ENCODE data around the gene OXCT1. TPM values are rescaled to one million over a fixed set of nuclear protein-coding genes. Genes with fewer than 3 reads are reported as not detected.

The OXCT1 gene
- 10 to 100 TPM; 49.3 to 64.1 (median 58.2) TPM for polyA plus RNA-seq (ENCODE audit: insufficient read length in 4 of 4)

DNA sequence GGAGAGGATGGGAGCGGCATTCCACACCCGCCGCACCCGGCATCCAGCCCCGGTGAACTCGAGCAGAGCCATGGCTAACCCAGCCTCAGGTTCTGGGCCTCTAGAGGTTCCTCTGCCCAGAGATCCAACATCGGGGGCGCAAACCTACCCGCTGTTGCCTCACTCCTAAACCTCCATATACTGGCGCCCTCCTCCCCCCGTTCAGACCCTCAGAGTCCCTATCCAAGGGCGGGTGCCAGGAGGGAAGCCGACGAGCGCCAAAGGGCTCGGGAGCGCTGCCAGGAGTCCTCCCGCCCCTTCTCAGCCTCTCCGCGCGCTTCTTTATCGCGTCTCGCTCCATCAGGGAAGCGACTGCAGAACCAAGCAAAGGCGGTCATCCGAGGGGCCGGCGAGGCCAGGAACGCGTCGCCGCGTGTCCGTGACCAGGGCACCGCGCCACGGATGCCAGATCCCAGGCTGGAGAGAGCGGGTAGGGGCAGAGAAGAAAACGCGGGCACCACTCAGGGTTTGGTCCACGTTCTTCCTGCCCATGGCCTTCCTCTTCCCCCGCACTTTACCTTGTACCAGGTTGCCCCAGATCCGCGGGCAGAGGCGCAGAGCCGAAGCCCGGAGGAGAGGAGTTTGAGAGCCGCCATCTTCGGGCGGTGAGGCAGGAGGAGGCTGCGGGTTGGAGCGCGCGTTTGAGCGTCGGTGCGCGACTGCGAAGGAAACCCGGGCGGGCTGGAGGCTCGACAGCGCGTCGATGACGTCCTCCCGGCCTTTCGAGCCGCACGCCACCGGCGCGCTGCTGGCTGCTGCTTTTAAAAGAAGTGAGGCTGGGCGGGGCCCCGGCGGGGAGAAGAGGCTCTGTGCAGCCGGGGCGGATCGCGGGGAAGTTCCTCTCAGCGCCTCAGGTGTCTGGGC lies at the start of gene OXCT1:
Gene OXCT1, minus strand, starts transcription at position 702 of the 903 bp plus-strand sequence. Its CDS starts 67 bp downstream, at position 635.
- peak in 3 of 4 donors; percentile 56 to 61 (median 61) for DNase-seq (ENCODE audit: low read depth in 4 of 4, low spot score in 3 of 4)

DNA sequence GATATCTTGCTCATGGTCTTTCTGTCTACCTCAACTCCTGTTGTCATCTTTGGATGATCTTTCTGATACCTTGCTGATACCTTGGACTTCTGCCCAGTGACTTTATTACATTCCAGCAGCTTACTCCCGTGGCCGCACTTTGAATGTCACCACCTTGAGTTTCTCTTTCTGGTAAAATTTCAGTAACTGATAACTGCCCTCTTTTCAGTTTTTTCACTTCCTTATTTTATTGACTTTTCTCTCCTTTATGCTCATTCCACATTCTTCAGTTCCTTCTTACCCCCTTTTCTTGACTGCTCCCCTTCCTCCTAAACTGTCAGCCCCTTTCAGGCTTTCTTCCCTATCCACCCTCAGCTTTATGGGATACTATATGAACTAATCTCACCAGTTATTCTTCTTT lies 47.9 kb upstream of the OXCT1 start:
- DNase-seq (ENCODE audit: low read depth in 4 of 4, low spot score in 3 of 4) = no peak

DNA sequence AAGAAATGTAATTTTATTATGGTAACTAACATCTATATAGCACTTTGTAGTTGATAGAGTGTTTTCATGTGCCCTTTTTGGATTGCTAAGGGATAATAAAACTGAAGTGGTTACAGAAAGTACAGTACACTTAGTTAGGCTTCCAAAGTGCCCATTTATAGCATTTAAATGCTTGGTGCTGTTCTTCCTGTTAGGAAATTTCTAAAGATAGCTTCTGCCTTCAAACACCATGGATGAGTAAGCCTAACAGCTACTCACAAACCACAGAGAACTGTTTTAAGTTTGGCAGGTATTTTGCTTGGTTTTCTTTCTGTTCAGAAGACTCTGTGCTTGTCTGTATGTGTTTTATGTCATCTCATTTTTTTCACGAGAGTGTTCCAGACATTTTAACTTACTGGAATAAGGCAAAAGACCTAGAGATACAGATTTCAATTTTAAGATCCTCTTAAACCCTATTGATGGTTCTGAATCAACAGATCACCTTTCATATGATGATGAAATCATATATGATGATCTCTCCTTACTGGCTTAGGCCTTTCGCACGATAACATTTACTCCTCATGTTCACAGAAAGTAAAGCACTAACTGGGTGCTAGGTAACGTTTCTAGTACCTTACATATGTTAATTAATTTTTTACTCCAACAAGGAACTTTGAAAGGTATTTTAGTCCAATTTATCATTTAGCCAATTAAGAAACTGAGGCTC lies 38.3 kb upstream of the OXCT1 start:
- DNase-seq (ENCODE audit: low read depth in 4 of 4, low spot score in 3 of 4) = no peak

DNA sequence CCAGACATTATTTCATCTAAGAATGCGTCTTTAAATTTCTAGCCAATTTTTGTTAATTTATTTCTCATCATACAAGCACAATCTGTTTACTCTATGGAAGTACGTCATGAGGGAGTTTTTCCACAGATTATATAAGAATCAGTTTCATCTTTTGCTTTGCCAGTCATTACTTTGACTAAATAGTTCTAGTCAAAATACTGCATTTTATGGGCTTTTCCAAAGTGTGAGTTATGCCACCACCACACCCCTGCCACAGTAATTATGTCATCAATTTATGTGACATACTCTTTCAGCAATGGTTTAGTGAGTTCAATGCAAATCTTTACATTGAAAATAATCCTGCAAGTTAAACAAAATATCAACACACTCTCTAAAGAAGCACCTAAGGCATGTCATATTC lies 35.9 kb upstream of the OXCT1 start:
- no peak for DNase-seq (ENCODE audit: low read depth in 4 of 4, low spot score in 3 of 4)

DNA sequence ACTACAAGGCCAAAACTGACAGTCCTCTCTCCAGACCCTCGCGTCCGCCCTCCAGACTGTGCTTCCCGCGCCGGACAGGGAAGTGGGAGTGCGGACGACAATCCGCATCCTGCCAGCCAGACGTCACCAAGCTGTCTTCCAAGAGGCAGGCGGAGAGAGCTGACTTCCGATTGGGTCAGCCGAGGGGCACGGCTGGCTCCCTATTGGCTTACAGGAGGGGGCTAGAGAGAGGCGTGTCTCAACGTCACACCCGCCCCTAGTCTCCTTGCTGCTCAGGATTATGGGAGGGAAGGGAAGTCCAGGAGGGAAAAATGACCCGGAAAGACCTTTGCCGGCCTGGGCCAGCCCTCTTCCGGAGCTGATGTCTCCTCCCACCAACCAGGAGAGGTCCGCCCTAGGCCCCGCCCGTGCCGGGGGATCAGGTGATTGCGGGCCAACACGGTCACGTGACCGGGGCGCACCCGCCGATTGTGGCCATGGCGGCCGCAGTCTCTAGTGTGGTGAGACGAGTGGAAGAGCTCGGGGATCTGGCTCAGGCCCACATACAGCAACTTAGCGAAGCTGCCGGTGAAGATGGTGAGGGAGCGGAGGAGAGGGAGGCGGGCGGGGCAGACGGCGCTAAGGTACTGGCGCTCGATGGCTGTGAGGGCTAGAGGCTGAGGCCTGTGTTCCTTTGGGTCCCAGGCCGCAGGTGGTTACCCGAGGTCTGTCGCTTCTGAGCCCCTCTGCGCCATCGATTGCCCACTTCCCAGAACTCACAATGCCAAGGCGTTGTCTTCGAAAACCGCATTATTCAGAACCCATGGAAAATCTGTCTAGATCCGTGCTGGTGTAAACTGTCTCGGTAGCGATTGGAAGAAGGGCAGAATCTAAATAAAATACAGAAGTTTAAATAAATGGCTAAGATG lies 33.9 kb upstream of the OXCT1 start, which contains the start of gene RIMOC1:
Gene RIMOC1, plus strand, starts transcription at position 453 of the 908 bp plus-strand sequence. Its CDS starts 24 bp downstream, at position 477.
- DNase-seq (ENCODE audit: low read depth in 4 of 4, low spot score in 3 of 4) = peak; percentile 92 to 99 (median 98)

DNA sequence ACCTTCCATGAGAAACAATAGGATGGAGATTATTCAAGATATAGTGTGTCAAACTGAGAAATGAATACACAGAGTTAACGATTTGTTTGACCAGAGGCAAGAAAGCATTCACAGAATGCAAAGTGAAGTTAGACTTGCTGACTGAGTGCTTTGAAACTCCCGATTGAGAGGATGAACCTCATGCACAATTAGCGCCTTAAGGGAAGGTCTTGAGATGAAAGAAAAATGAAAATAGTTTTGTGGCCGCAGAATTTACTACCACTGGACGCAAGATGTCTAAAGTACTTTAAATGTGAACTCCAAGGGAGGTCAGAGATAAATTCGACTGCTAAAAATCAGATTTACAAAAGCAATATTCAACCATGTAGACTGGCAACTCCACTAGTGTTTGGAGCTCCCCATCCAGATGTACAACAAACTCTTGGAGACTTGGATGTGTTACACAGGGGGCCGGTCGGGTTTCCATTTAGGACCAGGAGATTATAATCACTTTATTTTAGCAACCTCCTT lies 33.2 kb upstream of the OXCT1 start:
- no peak for DNase-seq (ENCODE audit: low read depth in 4 of 4, low spot score in 3 of 4)

DNA sequence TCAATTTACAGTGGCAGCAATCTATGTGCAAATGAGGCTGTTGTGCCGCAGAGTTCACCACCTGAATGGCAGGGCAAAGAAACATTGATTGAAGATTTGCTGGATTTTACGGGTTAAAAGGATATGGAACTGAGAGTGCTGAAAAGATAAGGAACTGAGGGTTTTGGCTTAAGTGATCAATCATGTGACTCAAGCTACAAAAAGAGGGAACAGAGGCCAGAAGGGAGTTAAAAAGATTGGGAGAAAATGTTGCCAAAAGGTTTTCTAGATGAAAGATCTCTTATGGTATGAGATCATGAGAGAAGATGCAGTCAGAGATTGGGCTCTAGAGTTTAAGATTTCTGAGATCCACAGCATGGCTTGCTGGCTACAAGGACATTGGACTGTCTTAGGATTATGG lies 26.0 kb upstream of the OXCT1 start:
- DNase-seq (ENCODE audit: low read depth in 4 of 4, low spot score in 3 of 4) = no peak

DNA sequence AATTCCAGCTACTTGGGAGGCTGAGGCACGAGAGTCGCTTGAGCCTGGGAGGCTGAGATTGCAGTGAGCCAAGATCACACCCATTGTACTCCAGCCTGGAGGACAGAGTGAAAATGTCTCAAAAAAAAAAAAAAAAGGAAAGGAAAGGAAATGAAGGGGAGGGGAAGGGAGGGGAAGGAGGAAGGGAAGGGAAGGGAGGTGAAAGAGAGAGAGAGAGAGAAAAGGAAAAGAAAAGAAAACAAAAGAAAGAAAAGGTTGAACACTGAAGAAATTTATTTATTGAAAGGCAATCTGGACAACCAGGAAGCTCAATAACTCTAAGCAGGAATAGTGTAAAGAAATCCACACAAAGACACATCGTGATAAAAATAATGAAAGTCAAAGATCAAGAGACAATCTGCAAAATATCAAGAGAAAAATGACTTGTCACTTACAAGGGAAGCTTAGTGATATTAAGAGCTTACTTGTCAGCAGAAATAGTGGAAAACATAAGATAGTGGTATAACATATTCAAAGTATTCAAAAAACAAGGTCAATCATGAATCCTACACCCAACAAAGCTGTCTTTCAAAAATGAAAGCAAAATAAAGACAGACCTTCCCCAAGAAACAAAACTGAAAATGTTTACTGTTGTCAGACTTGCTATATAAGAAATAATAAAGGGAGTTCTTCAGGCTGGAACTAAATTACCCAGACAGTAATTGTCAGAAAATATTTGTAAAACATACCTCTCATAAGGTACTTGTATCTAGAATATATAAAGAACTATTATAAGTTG lies 23.0 kb upstream of the OXCT1 start:
- no peak for DNase-seq (ENCODE audit: low read depth in 4 of 4, low spot score in 3 of 4)

DNA sequence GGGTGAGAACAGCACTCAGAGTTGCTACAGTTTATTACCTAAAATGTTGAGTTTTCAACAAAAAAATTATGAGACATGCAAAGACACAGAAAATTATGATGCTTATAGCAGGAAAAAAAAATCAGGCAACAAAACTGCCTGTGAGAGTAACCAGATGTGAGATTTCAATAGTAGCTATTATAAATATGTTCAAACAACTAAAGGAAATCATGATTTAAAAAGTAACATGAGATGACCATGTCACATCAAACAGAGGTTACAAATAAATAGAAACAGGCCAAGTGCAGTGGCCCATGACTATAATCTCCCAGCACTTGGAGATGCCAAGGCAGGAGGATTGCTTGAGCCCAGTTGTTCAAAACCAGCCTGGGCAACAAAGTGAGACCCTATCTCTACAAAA lies 21.8 kb upstream of the OXCT1 start:
- no peak for DNase-seq (ENCODE audit: low read depth in 4 of 4, low spot score in 3 of 4)

DNA sequence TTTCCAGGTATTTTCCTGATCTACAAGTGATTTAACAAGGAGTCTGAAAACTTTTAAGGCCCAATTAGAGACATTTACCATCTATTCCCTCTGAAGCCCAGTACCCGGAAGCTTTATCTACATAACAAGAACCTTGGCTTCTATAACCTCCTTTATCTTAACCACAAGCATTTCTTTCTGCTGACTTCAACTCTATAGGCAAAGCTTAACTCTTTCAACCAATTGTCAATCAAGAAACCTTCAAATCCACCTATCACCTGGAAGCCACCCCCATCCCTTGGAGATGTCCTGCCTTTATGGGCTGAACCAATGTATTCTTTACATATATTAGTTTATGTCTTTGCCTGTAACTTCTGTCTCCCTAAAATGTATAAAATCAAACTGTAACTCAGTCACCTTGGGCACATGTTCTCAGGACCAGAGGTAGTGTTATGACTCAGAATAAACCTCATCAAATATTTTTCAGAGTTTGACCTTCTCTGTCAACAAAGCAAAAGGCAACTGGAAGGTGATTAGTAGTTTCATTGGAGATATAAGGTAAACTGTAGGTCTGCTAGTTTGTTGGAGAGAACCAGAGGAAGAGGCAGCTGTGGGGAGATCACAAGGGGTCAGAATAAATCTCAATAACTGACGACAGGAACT lies 21.0 kb upstream of the OXCT1 start:
- no peak for DNase-seq (ENCODE audit: low read depth in 4 of 4, low spot score in 3 of 4)

DNA sequence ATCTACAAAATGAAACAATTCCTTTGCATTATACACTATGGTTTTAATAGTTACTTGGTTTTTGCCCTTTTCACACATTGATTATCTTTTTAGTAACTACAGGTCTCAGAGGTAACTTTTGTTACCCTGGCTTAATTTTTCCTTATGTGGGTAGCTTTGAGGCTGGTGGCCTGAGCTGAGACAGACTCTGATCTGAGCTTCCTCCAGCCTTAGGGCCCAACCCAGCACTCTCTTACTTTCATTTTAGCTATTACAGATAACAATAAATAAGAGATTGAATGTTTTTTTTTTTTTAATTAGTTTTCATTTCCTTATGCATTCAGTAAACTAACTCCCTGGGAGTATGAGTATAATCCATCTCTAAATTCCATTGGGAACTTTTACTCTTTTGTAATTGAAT lies 15.1 kb upstream of the OXCT1 start:
- DNase-seq (ENCODE audit: low read depth in 4 of 4, low spot score in 3 of 4) = no peak

DNA sequence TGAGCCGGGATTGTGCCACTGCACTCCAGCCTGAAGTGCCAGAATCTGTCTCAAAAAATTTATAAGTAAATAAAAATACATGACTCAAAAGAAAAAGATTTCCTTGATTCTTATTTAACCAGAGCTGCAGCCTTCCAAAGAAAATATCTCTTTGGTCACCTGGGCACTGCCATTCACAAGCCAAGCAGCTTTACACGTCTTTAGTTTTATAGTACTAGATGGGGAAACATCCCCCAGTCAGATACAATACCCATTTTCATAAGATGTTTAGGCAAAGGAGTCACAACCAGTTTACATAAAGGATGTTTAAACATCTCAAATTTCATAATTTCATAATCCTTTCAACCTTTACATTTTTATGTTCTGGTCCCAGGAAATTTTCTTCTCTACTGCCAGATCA lies 13.7 kb upstream of the OXCT1 start:
- DNase-seq (ENCODE audit: low read depth in 4 of 4, low spot score in 3 of 4) = no peak

DNA sequence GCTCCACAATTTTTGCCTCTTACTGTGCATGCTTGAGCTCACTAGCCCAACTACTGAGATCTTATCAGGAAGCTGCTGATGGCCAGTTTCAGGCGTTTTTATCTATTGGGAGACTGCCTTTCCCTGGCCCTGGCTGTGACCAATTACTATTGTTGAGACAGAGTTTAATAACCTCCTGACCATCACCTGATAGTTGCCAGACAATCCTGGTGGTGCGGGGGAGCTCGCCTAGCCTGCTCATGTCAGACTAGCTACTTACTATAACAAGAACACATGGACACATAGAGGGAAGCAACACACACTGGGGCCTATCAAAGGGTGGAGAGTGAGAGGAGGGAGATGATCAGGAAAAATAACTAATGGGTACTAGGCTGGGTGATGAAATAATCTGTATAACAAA lies 13.0 kb upstream of the OXCT1 start:
- no peak for DNase-seq (ENCODE audit: low read depth in 4 of 4, low spot score in 3 of 4)

DNA sequence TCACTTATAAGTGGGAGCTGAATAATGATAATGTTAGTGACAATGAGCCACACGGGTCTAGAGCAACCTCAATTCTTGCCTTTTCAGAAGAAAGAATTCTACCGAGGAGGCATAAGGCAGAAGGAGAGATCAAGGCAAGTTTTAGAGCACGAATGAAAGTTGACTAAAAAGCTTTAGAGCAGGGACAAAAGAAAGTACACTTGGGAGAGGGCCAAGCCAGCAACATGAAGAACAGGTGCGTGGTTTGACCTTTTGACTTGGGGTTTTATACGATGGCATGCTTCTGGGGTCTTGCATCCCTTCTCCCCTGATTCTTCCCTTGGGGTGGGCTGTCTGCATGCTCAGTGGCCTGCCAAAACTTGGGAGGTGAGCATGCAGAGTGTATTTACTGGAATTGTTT lies 12.5 kb upstream of the OXCT1 start:
- no peak for DNase-seq (ENCODE audit: low read depth in 4 of 4, low spot score in 3 of 4)

DNA sequence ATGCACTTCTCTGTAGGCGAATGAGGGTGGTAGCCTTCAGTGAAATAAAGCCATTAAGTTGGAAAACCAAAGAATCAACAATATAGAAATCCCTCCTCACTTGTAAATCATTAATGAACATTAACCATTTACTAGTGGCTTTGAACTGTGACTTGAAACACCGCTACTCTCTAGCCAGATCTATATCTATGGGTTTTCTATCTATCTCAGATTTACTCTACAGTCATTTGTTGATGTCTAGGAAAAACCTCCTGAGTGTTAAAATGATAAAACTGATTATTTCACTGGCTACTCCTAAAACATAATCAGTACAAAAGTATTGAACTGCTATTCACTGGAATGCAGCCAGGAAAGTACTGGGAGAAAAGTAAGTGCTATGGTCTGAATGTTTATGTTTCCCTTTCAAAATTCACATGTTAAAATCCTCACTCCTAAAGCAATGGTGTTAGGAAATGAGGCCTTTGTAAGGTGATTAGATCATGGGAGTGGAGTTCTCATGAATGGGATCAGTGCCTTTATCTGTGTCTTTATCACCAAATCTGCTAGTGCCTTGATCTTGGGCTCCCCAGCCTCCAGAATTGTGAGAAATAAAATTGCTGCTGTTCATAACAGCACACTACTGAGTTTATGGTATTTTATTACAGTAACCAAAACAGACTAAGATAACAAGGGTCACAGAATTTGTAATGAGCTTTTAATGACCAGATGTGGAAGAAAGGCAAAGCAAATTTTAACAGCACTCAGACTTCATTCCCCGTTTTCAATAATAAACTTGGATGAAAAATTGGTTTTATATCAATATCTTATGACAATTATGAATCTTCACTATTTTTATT lies 8.6 kb upstream of the OXCT1 start:
- DNase-seq (ENCODE audit: low read depth in 4 of 4, low spot score in 3 of 4) = no peak

DNA sequence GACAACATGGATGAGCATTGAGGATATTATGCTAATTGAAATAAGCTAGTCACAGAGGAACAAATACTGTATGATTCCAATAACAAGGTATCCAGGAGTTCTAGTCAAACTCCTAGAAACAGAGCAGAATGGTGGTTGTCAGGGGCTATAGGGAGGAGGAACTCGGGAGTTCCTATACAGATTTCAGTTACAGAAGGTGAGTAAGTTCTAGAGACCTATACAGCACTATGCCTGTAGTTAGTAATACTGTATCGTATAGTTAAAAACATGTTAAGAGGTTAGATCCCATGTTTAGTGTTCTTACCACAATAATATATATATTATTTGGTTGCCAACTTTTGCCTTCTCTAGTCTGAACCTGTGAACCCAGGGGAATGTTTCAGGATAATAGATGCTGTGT lies 7.9 kb upstream of the OXCT1 start:
- no peak for DNase-seq (ENCODE audit: low read depth in 4 of 4, low spot score in 3 of 4)

DNA sequence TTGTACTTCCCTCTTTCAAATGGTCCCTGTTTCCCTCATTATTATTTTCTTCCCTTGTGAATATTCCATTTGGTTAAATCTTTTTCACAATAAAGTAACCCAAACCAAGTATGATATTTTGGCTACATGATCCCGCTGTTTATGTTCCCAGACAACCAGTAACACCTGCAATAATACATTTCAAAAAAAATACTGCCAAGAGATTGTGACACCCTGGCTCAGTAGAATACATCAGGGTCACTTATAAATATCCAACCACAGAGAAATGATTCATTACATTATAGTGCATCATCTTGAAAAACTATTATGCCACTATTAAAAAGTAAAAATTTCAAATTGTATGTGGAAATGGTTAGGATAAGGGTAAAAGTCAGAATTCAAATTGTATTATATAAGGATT lies 7.2 kb upstream of the OXCT1 start:
- DNase-seq (ENCODE audit: low read depth in 4 of 4, low spot score in 3 of 4) = no peak

DNA sequence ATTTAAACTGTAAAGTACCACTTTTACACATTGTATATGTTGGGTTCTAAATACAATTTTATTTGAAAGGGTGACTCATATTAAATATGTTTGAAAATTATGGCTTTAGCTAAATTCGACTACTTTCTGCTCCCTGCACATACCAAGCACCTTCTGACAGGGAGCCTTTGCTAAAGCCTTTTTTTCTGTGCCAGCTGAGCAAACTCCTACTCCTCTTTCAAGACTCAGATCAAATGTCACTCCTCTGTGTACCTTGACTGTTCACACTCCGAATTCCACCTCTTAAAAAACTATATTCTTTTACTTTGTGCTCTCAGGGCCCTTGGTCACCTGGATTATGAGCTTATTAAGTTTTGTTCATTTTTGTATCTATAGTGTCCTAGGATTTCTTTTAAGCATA lies 6.5 kb upstream of the OXCT1 start:
- DNase-seq (ENCODE audit: low read depth in 4 of 4, low spot score in 3 of 4) = no peak

Data from right renal pelvis (tissue), 4 donors.